Suprapubic skin (tissue), 4 donors: ENCODE results near the gene SOCS1.

Source experiments
- EP300 ChIP-seq: sonication (generic); formaldehyde crosslinking; IDR thresholded peaks from one replicate; pipeline ENCODE4 v1.6.1; 2017; ENCODE audit warnings: antibody characterized with exemption
- POLR2A ChIP-seq, 2 donors: fragments of 450-650 bp; IDR thresholded peaks; one replicate each; pipeline ENCODE4 v1.6.1; 2017; ENCODE audit warnings: antibody characterized with exemption in 2 of 2, mild to moderate bottlenecking in 2 of 2, moderate library complexity in 2 of 2
- POLR2AphosphoS5 ChIP-seq, 3 donors: sonication (generic); formaldehyde crosslinking; IDR thresholded peaks; one replicate each; pipeline ENCODE4 v1.6.1; 2017; ENCODE audit warnings: antibody characterized with exemption in 3 of 3
- TF ChIP-seq, protein P1 (sequence below), 2 donors: fragments of 200-600 bp in 1 of 2; fragments of 450-650 bp in 1 of 2; sonication (generic) in 1 of 2; IDR thresholded peaks; one replicate each; pipeline ENCODE4 v1.5.1; 2016 to 2019; ENCODE audit warnings: antibody characterized with exemption in 2 of 2, mild to moderate bottlenecking in 1 of 2, moderate library complexity in 1 of 2

DNA sequence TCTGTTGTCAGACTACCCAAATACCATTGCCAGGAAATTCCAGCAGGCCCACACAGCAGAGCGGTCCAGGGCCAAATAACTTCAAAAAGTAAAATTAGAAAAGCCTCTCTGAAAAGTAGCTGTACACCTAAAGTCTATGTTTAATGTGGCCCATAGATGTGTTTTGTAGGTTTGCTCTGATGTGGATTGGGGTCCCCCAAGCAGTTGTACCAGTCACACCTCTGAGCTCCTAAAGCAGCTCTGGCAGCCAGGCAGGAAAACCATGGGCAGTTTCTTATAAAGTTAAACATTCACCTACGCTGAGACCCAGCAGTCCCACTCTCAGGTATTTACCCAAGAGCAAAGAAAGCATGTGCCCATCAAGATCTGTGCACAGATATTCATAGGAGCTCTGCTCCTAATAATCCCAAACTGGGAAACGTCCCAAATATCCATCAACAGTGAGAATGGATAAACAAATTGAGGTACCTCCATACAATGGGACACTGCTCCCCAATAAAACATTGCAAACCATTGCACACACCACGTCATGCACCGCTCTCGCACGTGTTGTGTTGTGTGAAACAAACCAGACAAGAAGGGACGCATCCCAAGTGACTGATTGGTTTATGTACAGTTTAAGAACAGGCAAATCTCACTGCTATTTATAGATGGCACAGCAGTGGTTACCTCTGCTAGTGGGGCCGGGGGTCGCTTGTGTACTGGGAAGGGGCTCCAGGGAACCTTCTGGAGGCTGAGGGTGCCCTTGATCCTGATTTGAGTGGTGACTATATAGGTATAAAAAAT is 40.9 kb upstream of the SOCS1 start:
- TF ChIP-seq, protein P1, sequence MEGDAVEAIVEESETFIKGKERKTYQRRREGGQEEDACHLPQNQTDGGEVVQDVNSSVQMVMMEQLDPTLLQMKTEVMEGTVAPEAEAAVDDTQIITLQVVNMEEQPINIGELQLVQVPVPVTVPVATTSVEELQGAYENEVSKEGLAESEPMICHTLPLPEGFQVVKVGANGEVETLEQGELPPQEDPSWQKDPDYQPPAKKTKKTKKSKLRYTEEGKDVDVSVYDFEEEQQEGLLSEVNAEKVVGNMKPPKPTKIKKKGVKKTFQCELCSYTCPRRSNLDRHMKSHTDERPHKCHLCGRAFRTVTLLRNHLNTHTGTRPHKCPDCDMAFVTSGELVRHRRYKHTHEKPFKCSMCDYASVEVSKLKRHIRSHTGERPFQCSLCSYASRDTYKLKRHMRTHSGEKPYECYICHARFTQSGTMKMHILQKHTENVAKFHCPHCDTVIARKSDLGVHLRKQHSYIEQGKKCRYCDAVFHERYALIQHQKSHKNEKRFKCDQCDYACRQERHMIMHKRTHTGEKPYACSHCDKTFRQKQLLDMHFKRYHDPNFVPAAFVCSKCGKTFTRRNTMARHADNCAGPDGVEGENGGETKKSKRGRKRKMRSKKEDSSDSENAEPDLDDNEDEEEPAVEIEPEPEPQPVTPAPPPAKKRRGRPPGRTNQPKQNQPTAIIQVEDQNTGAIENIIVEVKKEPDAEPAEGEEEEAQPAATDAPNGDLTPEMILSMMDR (IDR thresholded peaks at IDR 0.05), result no peak
- TF ChIP-seq POLR2A (IDR thresholded peaks at IDR 0.05) (no peak), POLR2AphosphoS5 (IDR thresholded peaks at IDR 0.05) (no peak), EP300 (no peak)
